ENCODE measurements around the gene GPX7. TPM values are rescaled to one million over a fixed set of nuclear protein-coding genes. Genes with fewer than 3 reads are reported as not detected.

GPX7 gene
- total and polyA plus RNA-seq, 5 experiments from 2014 or later, result 25.0 to 34.5 (median 30.3) TPM

- Mint-ChIP-seq H3K4me1 (peaks cover 36 to 79% (median 74%) of the 10 kb centered on the region in 4 donors), H3K36me3 (peaks cover 0 to 3% (median 0%) of the 10 kb centered on the region in 3 donors), H3K4me3 (peak overlapping the region; percentile 86 to 96 (median 92)), H3K27ac (peak overlapping the region; percentile 94 to 99 (median 98)), H3K9me3 (no peaks in the 10 kb centered on the region), H3K27me3 (no peaks in the 10 kb centered on the region)
- ATAC-seq (peak; percentile 6 to 19), DNase-seq (peak; percentile 20 to 69 (median 38))
- POLR2A ChIA-PET, result interaction anchor here (0.6 to 5.7 kb wide), 24 partner anchors 8 to 267 kb away, joined by 3 to 67 read pairs (median 5); partner anchors contain the start of genes GPX7, ORC1, PRPF38A and TUT4
Observed at GRCh38 chr1:52633291-52633754, 31.2 kb downstream of the GPX7 start.

GRCh38 chr1:52634111-52634510 lies 31.9 kb downstream of the GPX7 start:
- Mint-ChIP-seq H3K4me1 (peaks cover 38 to 81% (median 79%) of the 10 kb centered on the region in 4 donors), H3K36me3 (peaks cover 0 to 4% (median 0%) of the 10 kb centered on the region in 3 donors), H3K27me3 (no peaks in the 10 kb centered on the region), H3K27ac (peak overlapping the region; percentile 94 to 99 (median 98)), H3K4me3 (peak overlapping the region; percentile 86 to 96 (median 92)), H3K9me3 (no peaks in the 10 kb centered on the region)
- DNase-seq (no peak), ATAC-seq (no peak)
- POLR2A ChIA-PET, result interaction anchor here (0.6 to 5.7 kb wide), 18 partner anchors 8 to 230 kb away, joined by 3 to 67 read pairs (median 6); partner anchors contain the start of genes GPX7, ORC1, PRPF38A and TUT4

- peak in 1 of 10 donors; percentile 46 for DNase-seq
- Mint-ChIP-seq H3K27me3 (no peaks in the 10 kb centered on the region), H3K36me3 (peaks cover 0 to 9% (median 0%) of the 10 kb centered on the region in 3 donors), H3K9me3 (no peaks in the 10 kb centered on the region), H3K4me1 (peaks cover 39 to 87% (median 81%) of the 10 kb centered on the region in 4 donors), H3K4me3 (peak overlapping the region; percentile 62 to 96 (median 92)), H3K27ac (peak overlapping the region; percentile 94 to 99 (median 98))
- no peak for ATAC-seq
- POLR2A ChIA-PET, result interaction anchor here (0.6 to 5.7 kb wide), 11 partner anchors 13 to 215 kb away, joined by 3 to 33 read pairs (median 3); partner anchors contain the start of genes GPX7 and TUT4
Observed at GRCh38 chr1:52635321-52636089, 33.3 kb downstream of the GPX7 start.

GRCh38 chr1:52636721-52637695 lies 34.8 kb downstream of the GPX7 start:
- Mint-ChIP-seq H3K4me1 (peaks cover 44 to 88% (median 85%) of the 10 kb centered on the region in 4 donors), H3K27ac (peak overlapping the region; percentile 99 to 100 (median 100)), H3K27me3 (no peaks in the 10 kb centered on the region), H3K9me3 (peaks cover 0 to 4% (median 0%) of the 10 kb centered on the region in 9 donors), H3K4me3 (peak overlapping the region; percentile 77 to 92 (median 86)), H3K36me3 (peaks cover 0 to 12% (median 5%) of the 10 kb centered on the region in 3 donors)
- peak; percentile 36 to 89 (median 80) for DNase-seq
- ATAC-seq, result peak; percentile 66 to 71
- POLR2A ChIA-PET, result interaction anchor here (0.6 to 5.7 kb wide), 11 partner anchors 8 to 213 kb away, joined by 3 to 33 read pairs (median 5); partner anchors contain the start of genes GPX7 and TUT4

GRCh38 chr1:52637946-52638345 lies 35.8 kb downstream of the GPX7 start:
- Mint-ChIP-seq H3K27ac (peak overlapping the region; percentile 99 to 100 (median 100)), H3K36me3 (peaks cover 0 to 16% (median 13%) of the 10 kb centered on the region in 3 donors), H3K4me3 (peak overlapping the region; percentile 77 to 92 (median 86)), H3K27me3 (no peaks in the 10 kb centered on the region), H3K9me3 (peaks cover 0 to 4% (median 0%) of the 10 kb centered on the region in 9 donors), H3K4me1 (peaks cover 42 to 89% (median 88%) of the 10 kb centered on the region in 4 donors)
- DNase-seq (no peak), ATAC-seq (no peak)
- POLR2A ChIA-PET, result interaction anchor here (0.6 to 2.9 kb wide), 13 partner anchors 9 to 214 kb away, joined by 3 to 17 read pairs (median 5); partner anchors contain the start of genes GPX7 and TUT4

GRCh38 chr1:52640697-52641096 lies 38.5 kb downstream of the GPX7 start:
- no peaks in the 10 kb centered on the region for H3K27me3 Mint-ChIP-seq
- H3K4me3 Mint-ChIP-seq, result peak overlapping the region in 5 of 10 donors; percentile 15 to 54 (median 43)
- peak overlapping the region; percentile 71 to 94 (median 86) for H3K27ac Mint-ChIP-seq
- peaks cover 5 to 38% (median 21%) of the 10 kb centered on the region in 3 donors for H3K36me3 Mint-ChIP-seq
- peaks cover 32 to 77% (median 73%) of the 10 kb centered on the region in 4 donors for H3K4me1 Mint-ChIP-seq
- DNase-seq (no peak), ATAC-seq (no peak)
- POLR2A ChIA-PET, result interaction anchor here (0.6 to 3.0 kb wide), 8 partner anchors 8 to 88 kb away, joined by 3 to 19 read pairs (median 3); partner anchors contain the start of genes SHISAL2A and TUT4
- peaks cover 0 to 4% (median 0%) of the 10 kb centered on the region in 9 donors for H3K9me3 Mint-ChIP-seq

- Mint-ChIP-seq H3K9me3 (peaks cover 0 to 4% (median 0%) of the 10 kb centered on the region in 9 donors), H3K36me3 (peaks cover 5 to 43% (median 21%) of the 10 kb centered on the region in 3 donors)
- POLR2A ChIA-PET, result interaction anchor here (0.6 to 3.0 kb wide), 7 partner anchors 9 to 88 kb away, joined by 3 to 19 read pairs (median 4); partner anchors contain the start of genes SHISAL2A and TUT4
Observed at GRCh38 chr1:52641307-52641706, 39.1 kb downstream of the GPX7 start.

GRCh38 chr1:52645261-52645660 lies 43.1 kb downstream of the GPX7 start:
- H3K36me3 Mint-ChIP-seq, result peaks cover 5 to 77% (median 16%) of the 10 kb centered on the region in 3 donors
- H3K27ac Mint-ChIP-seq, result peak overlapping the region in 4 of 10 donors; percentile 38 to 79 (median 64)

More at GRCh38 chr1:52641307-52641706, 39.1 kb downstream of the GPX7 start:
- peaks cover 31 to 73% (median 70%) of the 10 kb centered on the region in 4 donors for H3K4me1 Mint-ChIP-seq
- no peaks in the 10 kb centered on the region for H3K27me3 Mint-ChIP-seq
- ATAC-seq (no peak), DNase-seq (no peak)
- peak overlapping the region in 8 of 10 donors; percentile 9 to 71 (median 56) for H3K4me3 Mint-ChIP-seq
- peak overlapping the region; percentile 71 to 94 (median 87) for H3K27ac Mint-ChIP-seq

GRCh38 chr1:52651904-52652303 lies 49.7 kb downstream of the GPX7 start:
- POLR2A ChIA-PET, result interaction anchor here (1.1 to 1.7 kb wide), 5 partner anchors 9 to 32 kb away, joined by 4 to 5 read pairs (median 4); partner anchors contain the start of gene SHISAL2A
- no peak for ATAC-seq
- DNase-seq, result no peak
- H3K4me3 Mint-ChIP-seq, result no peak overlapping the region
- H3K4me1 Mint-ChIP-seq, result peaks cover 15 to 46% (median 25%) of the 10 kb centered on the region in 4 donors
- H3K9me3 Mint-ChIP-seq, result no peaks in the 10 kb centered on the region
- H3K27ac Mint-ChIP-seq, result peak overlapping the region; percentile 6 to 83 (median 68)
- H3K27me3 Mint-ChIP-seq, result no peaks in the 10 kb centered on the region
- H3K36me3 Mint-ChIP-seq, result peaks cover 6 to 79% (median 16%) of the 10 kb centered on the region in 3 donors

More at GRCh38 chr1:52645261-52645660, 43.1 kb downstream of the GPX7 start:
- H3K4me1 Mint-ChIP-seq, result peaks cover 23 to 55% (median 43%) of the 10 kb centered on the region in 4 donors
- no peak overlapping the region for H3K4me3 Mint-ChIP-seq
- DNase-seq, result no peak
- POLR2A ChIA-PET, result interaction anchor here (0.7 to 1.0 kb wide), 2 partner anchors 41 to 108 kb away, joined by 3 to 5 read pairs; no protein-coding TSS in a partner anchor
- ATAC-seq, result no peak
- H3K9me3 Mint-ChIP-seq, result peaks cover 0 to 4% (median 0%) of the 10 kb centered on the region in 9 donors
- no peaks in the 10 kb centered on the region for H3K27me3 Mint-ChIP-seq

GRCh38 chr1:52653207-52653849 lies 51.2 kb downstream of the GPX7 start:
- no peak for DNase-seq
- peak overlapping the region; percentile 26 to 90 (median 79) for H3K27ac Mint-ChIP-seq
- peaks cover 13 to 51% (median 25%) of the 10 kb centered on the region in 4 donors for H3K4me1 Mint-ChIP-seq
- no peaks in the 10 kb centered on the region for H3K9me3 Mint-ChIP-seq
- H3K27me3 Mint-ChIP-seq, result no peaks in the 10 kb centered on the region
- no peak for ATAC-seq
- no peak overlapping the region for H3K4me3 Mint-ChIP-seq
- H3K36me3 Mint-ChIP-seq, result peaks cover 6 to 79% (median 16%) of the 10 kb centered on the region in 3 donors
- POLR2A ChIA-PET, result interaction anchor here (1.0 to 1.7 kb wide), 5 partner anchors 12 to 100 kb away, joined by 3 to 5 read pairs (median 4); partner anchors contain the start of genes SHISAL2A and TUT4

All from naive thymus-derived CD8-positive, alpha-beta T cell (primary cell).